Suppressor macrophage (primary cell): ENCODE data around the gene CEACAM19.
A peak's percentile ranks its signal among the peaks of the same experiment; 100 is the strongest.
"Not testable (repeated sequence)": the region's sequence is repeated elsewhere in the genome, so short reads cannot be mapped to it uniquely, and the experiment has no call there.

Experiments used
- DNase-seq, 4 experiments: peaks; one replicate each; pipeline ENCODE4 v3.0.0-alpha.2; 2020 to 2022
- total RNA-seq, 17 experiments: gene quantifications; one replicate each; lab custom pipeline; 2026; ENCODE audit warnings: mixed read lengths in 6 of 17, inconsistent platforms in 3 of 17; lab: John Stamatoyannopoulos, UW

Gene CEACAM19
- 0.18 to 2.8 (median 0.64) reads per million in 17 experiments for total RNA-seq

GRCh38 chr19:44671400-44671799 is at the start of gene CEACAM19:
Gene CEACAM19 (plus strand): TSS chr19:44671482. CDS start chr19:44671932, 450 bp downstream.
- DNase-seq, result no peak

GRCh38 chr19:44623080-44623479 is 48.2 kb upstream of the CEACAM19 start:
- peak; percentile 74 to 88 (median 82) for DNase-seq

GRCh38 chr19:44623626-44624025 is 47.7 kb upstream of the CEACAM19 start:
- DNase-seq, result no peak

GRCh38 chr19:44624840-44625354 is 46.4 kb upstream of the CEACAM19 start:
- DNase-seq, result no peak

- not testable (repeated sequence) for DNase-seq
Observed at GRCh38 chr19:44625637-44626036, 45.6 kb upstream of the CEACAM19 start.

- DNase-seq, result no peak
Observed at GRCh38 chr19:44626048-44626624, 45.1 kb upstream of the CEACAM19 start.

- no peak for DNase-seq
Observed at GRCh38 chr19:44627631-44628030, 43.7 kb upstream of the CEACAM19 start.

GRCh38 chr19:44628793-44629192 is 42.5 kb upstream of the CEACAM19 start:
- no peak for DNase-seq

GRCh38 chr19:44631611-44632010 is 39.7 kb upstream of the CEACAM19 start:
- DNase-seq, result not testable (repeated sequence)

- not testable (repeated sequence) for DNase-seq
Observed at GRCh38 chr19:44634058-44634457, 37.2 kb upstream of the CEACAM19 start.

GRCh38 chr19:44634785-44635184 is 36.5 kb upstream of the CEACAM19 start:
- no peak for DNase-seq

- DNase-seq, result peak; percentile 78 to 91 (median 84)
Observed at GRCh38 chr19:44635581-44636438, 35.5 kb upstream of the CEACAM19 start.

- DNase-seq, result no peak
Observed at GRCh38 chr19:44636439-44637389, 34.6 kb upstream of the CEACAM19 start.

GRCh38 chr19:44637390-44637764 is 33.9 kb upstream of the CEACAM19 start:
- DNase-seq, result no peak

GRCh38 chr19:44640518-44640917 is 30.8 kb upstream of the CEACAM19 start:
- DNase-seq, result peak in 1 of 4 experiments; percentile 27

GRCh38 chr19:44641501-44642265 is 29.6 kb upstream of the CEACAM19 start:
- peak in 2 of 4 experiments; percentile 17 to 29 for DNase-seq

- no peak for DNase-seq
Observed at GRCh38 chr19:44642377-44642776, 28.9 kb upstream of the CEACAM19 start.

- DNase-seq, result peak; percentile 67 to 90 (median 78)
Observed at GRCh38 chr19:44643605-44644401, 27.5 kb upstream of the CEACAM19 start, which contains the start of gene PVR. Gene PVR (plus strand): TSS chr19:44643910. CDS start chr19:44644097, 187 bp downstream.

GRCh38 chr19:44644402-44645016 is 26.8 kb upstream of the CEACAM19 start:
- peak in 1 of 4 experiments; percentile 18 for DNase-seq

- DNase-seq, result no peak
Observed at GRCh38 chr19:44645407-44646048, 25.8 kb upstream of the CEACAM19 start.
